Brain microvascular endothelial cell (primary cell): ENCODE measurements around the gene TMIGD1.

Experiments
- DNase-seq: peaks from one replicate; pipeline ENCODE4 v3.0.0-alpha.2; 2020
- H3K27ac ChIP-seq: fragments of 250-450 bp; sonication (Bioruptor Pico); 2 replicates; pipeline ENCODE4 v1.5.1; 2020; ENCODE audit warnings: mild to moderate bottlenecking, moderate library complexity
- H3K27me3 ChIP-seq: fragments of 250-450 bp; sonication (Bioruptor Pico); replicated peaks from 2 replicates; pipeline ENCODE4 v1.5.1; 2020; ENCODE audit warnings: mild to moderate bottlenecking
- H3K36me3 ChIP-seq: fragments of 250-450 bp; sonication (Bioruptor Pico); replicated peaks from 2 replicates; pipeline ENCODE4 v1.5.1; 2020; ENCODE audit warnings: mild to moderate bottlenecking
- H3K4me3 ChIP-seq: 2 replicates; pipeline ENCODE4 v1.5.1; 2011; ENCODE audit warnings: low read depth, mild to moderate bottlenecking, control low read depth, low read length, moderate library complexity
- in situ Hi-C: cut with HindIII; loops from 2 replicates; pipeline ENCODE4 v1.10.0; 2017; ENCODE audit warnings: low sequenced_read_pairs, low pct_ligation_motif_present
- TF ChIP-seq, protein P1 (sequence below): IDR thresholded peaks from 2 replicates; pipeline ENCODE4 v1.5.1; 2011; ENCODE audit warnings: low read depth, mild to moderate bottlenecking, moderate library complexity, low read length, control low read depth, inconsistent platforms; ENCODE audit errors: missing control alignments

TMIGD1 gene

DNA sequence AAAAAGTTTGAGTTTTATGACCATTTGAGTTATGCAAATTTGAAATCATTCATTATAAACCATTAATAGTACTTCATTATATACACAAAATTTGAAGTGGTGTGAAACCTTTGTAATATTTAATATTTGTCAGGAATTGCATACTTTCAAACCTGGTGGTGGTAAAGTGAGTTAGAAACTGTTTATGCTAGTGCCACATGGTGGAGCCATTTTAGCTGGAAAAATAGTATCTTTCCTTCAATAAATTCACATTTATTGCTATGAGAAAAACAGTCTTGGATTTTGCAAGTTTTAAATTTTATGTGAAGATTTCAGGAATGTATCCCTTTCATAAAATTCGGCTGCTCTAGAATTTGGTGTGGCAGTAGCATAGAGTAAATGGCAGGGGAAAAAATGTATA lies 34.9 kb downstream of the TMIGD1 start:
- in situ Hi-C loops: no loop called here
- Histone ChIP-seq H3K4me3 (no peak overlapping the region), H3K27me3 (no peaks in the 10 kb centered on the region), H3K27ac (no peak overlapping the region), H3K36me3 (no peaks in the 10 kb centered on the region)
- TF ChIP-seq, protein P1, sequence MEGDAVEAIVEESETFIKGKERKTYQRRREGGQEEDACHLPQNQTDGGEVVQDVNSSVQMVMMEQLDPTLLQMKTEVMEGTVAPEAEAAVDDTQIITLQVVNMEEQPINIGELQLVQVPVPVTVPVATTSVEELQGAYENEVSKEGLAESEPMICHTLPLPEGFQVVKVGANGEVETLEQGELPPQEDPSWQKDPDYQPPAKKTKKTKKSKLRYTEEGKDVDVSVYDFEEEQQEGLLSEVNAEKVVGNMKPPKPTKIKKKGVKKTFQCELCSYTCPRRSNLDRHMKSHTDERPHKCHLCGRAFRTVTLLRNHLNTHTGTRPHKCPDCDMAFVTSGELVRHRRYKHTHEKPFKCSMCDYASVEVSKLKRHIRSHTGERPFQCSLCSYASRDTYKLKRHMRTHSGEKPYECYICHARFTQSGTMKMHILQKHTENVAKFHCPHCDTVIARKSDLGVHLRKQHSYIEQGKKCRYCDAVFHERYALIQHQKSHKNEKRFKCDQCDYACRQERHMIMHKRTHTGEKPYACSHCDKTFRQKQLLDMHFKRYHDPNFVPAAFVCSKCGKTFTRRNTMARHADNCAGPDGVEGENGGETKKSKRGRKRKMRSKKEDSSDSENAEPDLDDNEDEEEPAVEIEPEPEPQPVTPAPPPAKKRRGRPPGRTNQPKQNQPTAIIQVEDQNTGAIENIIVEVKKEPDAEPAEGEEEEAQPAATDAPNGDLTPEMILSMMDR: peak; percentile 43
- DNase-seq: no peak

- Histone ChIP-seq H3K36me3 (no peaks in the 10 kb centered on the region), H3K27ac (no peak overlapping the region), H3K27me3 (no peaks in the 10 kb centered on the region), H3K4me3 (no peak overlapping the region)
- in situ Hi-C loops: no loop called here
- DNase-seq: no peak
- TF ChIP-seq, protein P1: no peak
Observed at GRCh38 chr17:30297715-30298114, 36.1 kb downstream of the TMIGD1 start.

- Histone ChIP-seq H3K4me3 (no peak overlapping the region), H3K27me3 (no peaks in the 10 kb centered on the region), H3K36me3 (no peaks in the 10 kb centered on the region), H3K27ac (no peak overlapping the region)
- in situ Hi-C loops: no loop called here
- TF ChIP-seq, protein P1: no peak
- DNase-seq: no peak
Observed at GRCh38 chr17:30296499-30297080, 37.3 kb downstream of the TMIGD1 start.

DNA sequence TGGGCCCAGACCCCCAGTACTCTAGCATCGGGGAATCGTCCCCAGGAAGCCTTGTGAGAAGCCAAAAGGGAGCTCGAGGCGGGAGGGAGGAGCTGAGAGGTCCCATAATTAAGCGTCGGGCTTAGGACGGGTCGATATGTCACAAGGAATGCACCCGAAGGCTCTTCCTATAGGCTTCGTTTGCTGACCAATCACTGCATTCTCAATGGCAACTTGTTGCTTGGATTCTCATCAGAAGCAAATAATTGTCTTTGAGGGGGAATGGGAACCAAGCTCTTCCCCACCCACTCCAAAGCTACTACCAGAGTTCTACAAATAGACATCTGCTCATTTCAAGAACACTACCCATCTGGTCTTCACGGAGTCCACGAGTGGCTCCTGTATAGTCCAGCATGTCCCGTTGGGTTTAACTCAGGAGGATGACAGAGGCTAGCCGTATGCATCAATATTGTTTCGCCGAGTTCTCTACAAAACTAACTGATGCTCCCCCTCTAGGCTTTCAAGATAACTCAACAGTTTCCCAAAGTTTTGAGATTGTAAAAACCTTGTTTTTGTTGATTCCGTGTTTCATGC lies 41.5 kb downstream of the TMIGD1 start:
- Histone ChIP-seq H3K27ac (peak overlapping the region; percentile 42), H3K27me3 (no peaks in the 10 kb centered on the region), H3K4me3 (peak overlapping the region; percentile 85), H3K36me3 (peaks cover 8% of the 10 kb centered on the region)
- DNase-seq: peak; percentile 18
- TF ChIP-seq, protein P1: no peak
- in situ Hi-C loops: no loop called here

GRCh38 chr17:30291543-30292285 lies 42.1 kb downstream of the TMIGD1 start, which contains the start of gene BLMH:
Gene BLMH (minus strand): TSS chr17:30291944. CDS start chr17:30291819, 125 bp downstream.
- peak; percentile 56 for DNase-seq
- H3K4me3 ChIP-seq: peak within 1 kb of the TSS; percentile 85
- peak within 1 kb of the TSS; percentile 42 for H3K27ac ChIP-seq
- in situ Hi-C loops: no loop called here
- H3K27me3 ChIP-seq: no peaks in the 10 kb centered on the region
- H3K36me3 ChIP-seq: peaks cover 13% of the 10 kb centered on the region
- TF ChIP-seq, protein P1: no peak
